DOHH2 (cell line): ENCODE results near the gene SETDB1.

Experiments used
- H3F3A ChIP-seq: fragments of 200-600 bp; sonication (generic), shearing (Covaris generic); 2 replicates; pipeline ENCODE4 v1.6.0; 2016; ENCODE audit warnings: antibody characterized with exemption, mild to moderate bottlenecking; ENCODE audit not compliant: control insufficient read depth, insufficient read depth
- H3K27ac ChIP-seq: fragments of 200-600 bp; sonication (generic); 2 replicates; pipeline ENCODE4 v1.5.1; 2014; ENCODE audit warnings: low read depth, mild to moderate bottlenecking, low read length, moderate library complexity
- H3K27me3 ChIP-seq: fragments of 200-600 bp; sonication (generic); 2 replicates; pipeline ENCODE4 v1.6.1; 2014; ENCODE audit warnings: mild to moderate bottlenecking, low read length, mixed read lengths; ENCODE audit not compliant: control insufficient read depth
- H3K36me3 ChIP-seq: fragments of 200-600 bp; sonication (generic); 2 replicates; pipeline ENCODE4 v1.6.1; 2014; ENCODE audit warnings: mild to moderate bottlenecking, low read length, moderate library complexity, mixed read lengths; ENCODE audit not compliant: control insufficient read depth
- H3K4me1 ChIP-seq: fragments of 200-600 bp; sonication (generic); 2 replicates; pipeline ENCODE4 v1.6.1; 2014; ENCODE audit warnings: mild to moderate bottlenecking, low read length, mixed read lengths; ENCODE audit not compliant: control insufficient read depth
- H3K4me2 ChIP-seq: fragments of 200-600 bp; sonication (generic); 2 replicates; pipeline ENCODE4 v1.6.0; 2014; ENCODE audit warnings: mild to moderate bottlenecking, low read length, moderate library complexity
- H3K4me3 ChIP-seq: fragments of 200-600 bp; sonication (generic); 2 replicates; pipeline ENCODE4 v1.5.1; 2014; ENCODE audit warnings: mild to moderate bottlenecking, low read length, mixed read lengths
- H3K79me2 ChIP-seq: fragments of 200-600 bp; sonication (generic); 2 replicates; pipeline ENCODE4 v1.6.1; 2014; ENCODE audit warnings: mild to moderate bottlenecking, low read length, mixed read lengths; ENCODE audit not compliant: control insufficient read depth
- H3K9me2 ChIP-seq: fragments of 200-600 bp; sonication (generic); replicated peaks from 2 replicates; pipeline ENCODE4 v1.6.1; 2014; ENCODE audit warnings: mild to moderate bottlenecking, low read length, mixed read lengths; ENCODE audit not compliant: control insufficient read depth
- H3K9me3 ChIP-seq: fragments of 200-600 bp; sonication (generic); 2 replicates; pipeline ENCODE4 v1.6.1; 2014; ENCODE audit warnings: antibody characterized with exemption, low read length, mixed read lengths; ENCODE audit not compliant: control insufficient read depth, insufficient read depth
- H4K20me1 ChIP-seq: fragments of 200-600 bp; sonication (generic); 2 replicates; pipeline ENCODE4 v1.6.0; 2014; ENCODE audit warnings: low read depth, mild to moderate bottlenecking, antibody characterized with exemption, low read length, moderate library complexity; ENCODE audit not compliant: control insufficient read depth, insufficient read depth
- CTCF ChIP-seq: fragments of 200-600 bp; sonication (generic); IDR thresholded peaks from one replicate; pipeline ENCODE4 v1.5.1; 2014; ENCODE audit warnings: antibody characterized with exemption, mild to moderate bottlenecking, low read depth, low read length; ENCODE audit not compliant: poor library complexity, severe bottlenecking
- EZH2phosphoT487 ChIP-seq: fragments of 200-600 bp; sonication (generic); IDR thresholded peaks from 2 replicates; pipeline ENCODE4 v1.6.1; 2017; ENCODE audit warnings: borderline replicate concordance, mild to moderate bottlenecking, antibody characterized with exemption, low read length, moderate library complexity, mixed read lengths

The SETDB1 gene

GRCh38 chr1:150981805-150982712 is 55.9 kb downstream of the SETDB1 start, which contains the start of gene ANXA9:
ANXA9 (plus strand) TSS chr1:150982292; CDS start chr1:150983106, 814 bp downstream.
- H3K4me2 ChIP-seq: no peak within 1 kb of the TSS
- no peaks in the 10 kb centered on the region for H3K36me3 ChIP-seq
- H3K79me2 ChIP-seq: no peaks in the 10 kb centered on the region
- TF ChIP-seq CTCF: no peak
- no peaks in the 10 kb centered on the region for H3K9me3 ChIP-seq
- no peaks in the 10 kb centered on the region for H4K20me1 ChIP-seq
- peaks cover 30% of the 10 kb centered on the region for H3K4me1 ChIP-seq
- H3K4me3 ChIP-seq: no peak within 1 kb of the TSS
- no peaks in the 10 kb centered on the region; the same call in 1 of the 2 replicates for H3K27me3 ChIP-seq
- H3K9me2 ChIP-seq: no peaks in the 10 kb centered on the region
- H3F3A ChIP-seq: no peaks in the 10 kb centered on the region
- no peak within 1 kb of the TSS for H3K27ac ChIP-seq

- H3K79me2 ChIP-seq: no peaks in the 10 kb centered on the region
- peaks cover 6% of the 10 kb centered on the region; the same call in 1 of the 2 replicates for H3K4me1 ChIP-seq
- no peaks in the 10 kb centered on the region for H3F3A ChIP-seq
- TF ChIP-seq EZH2phosphoT487 (no peak), CTCF (no peak)
- H3K4me2 ChIP-seq: no peak overlapping the region
- H3K4me3 ChIP-seq: no peak overlapping the region
- no peaks in the 10 kb centered on the region for H3K9me3 ChIP-seq
- H3K27me3 ChIP-seq: no peaks in the 10 kb centered on the region; the same call in 1 of the 2 replicates
- H3K9me2 ChIP-seq: no peaks in the 10 kb centered on the region
- H4K20me1 ChIP-seq: no peaks in the 10 kb centered on the region
- H3K36me3 ChIP-seq: no peaks in the 10 kb centered on the region
- no peak overlapping the region for H3K27ac ChIP-seq
Observed at GRCh38 chr1:150985179-150985825, 59.1 kb downstream of the SETDB1 start.

- no peak for TF ChIP-seq CTCF
- no peak for TF ChIP-seq EZH2phosphoT487
- no peak overlapping the region for H3K4me3 ChIP-seq
- H3F3A ChIP-seq: no peaks in the 10 kb centered on the region
- no peaks in the 10 kb centered on the region for H3K4me1 ChIP-seq
- no peaks in the 10 kb centered on the region for H4K20me1 ChIP-seq
- no peaks in the 10 kb centered on the region for H3K79me2 ChIP-seq
- no peaks in the 10 kb centered on the region for H3K9me2 ChIP-seq
- H3K27me3 ChIP-seq: no peaks in the 10 kb centered on the region; the same call in 1 of the 2 replicates
- no peaks in the 10 kb centered on the region for H3K9me3 ChIP-seq
- no peak overlapping the region for H3K27ac ChIP-seq
- H3K36me3 ChIP-seq: no peaks in the 10 kb centered on the region
- H3K4me2 ChIP-seq: no peak overlapping the region
Observed at GRCh38 chr1:150987924-150988323, 61.8 kb downstream of the SETDB1 start.
